Activated T-cell treated with anti-CD3 and anti-CD28 coated beads, Interleukin-2, amount 50 U/mL, for 24 hours (primary cell): ENCODE measurements around the gene SUGCT.

Experiments
- DNase-seq: peaks from one replicate; pipeline ENCODE4 v3.0.0-alpha.2; 2020
- H3K27ac Mint-ChIP-seq: 2 replicates; pipeline ENCODE4 v1.8.0; 2020; ENCODE audit warnings: mild to moderate bottlenecking, mixed read lengths
- H3K27me3 Mint-ChIP-seq: 2 replicates; pipeline ENCODE4 v1.8.0; 2020; ENCODE audit warnings: mixed read lengths
- H3K36me3 Mint-ChIP-seq: 2 replicates; pipeline ENCODE4 v1.8.0; 2020; ENCODE audit warnings: low read depth, mixed read lengths
- H3K4me1 Mint-ChIP-seq: 2 replicates; pipeline ENCODE4 v1.8.0; 2020; ENCODE audit warnings: low read depth, mixed read lengths
- H3K4me3 Mint-ChIP-seq: 2 replicates; pipeline ENCODE4 v1.8.0; 2020; ENCODE audit warnings: mild to moderate bottlenecking, moderate library complexity, mixed read lengths
- H3K9me3 Mint-ChIP-seq: 2 replicates; pipeline ENCODE4 v1.8.0; 2020; ENCODE audit warnings: mixed read lengths

The SUGCT gene

GRCh38 chr7:40780460-40780859, 645.7 kb downstream of the SUGCT start:
- H3K36me3 Mint-ChIP-seq: no peaks in the 10 kb centered on the region
- no peak overlapping the region for H3K4me3 Mint-ChIP-seq
- H3K9me3 Mint-ChIP-seq: no peaks in the 10 kb centered on the region
- DNase-seq: no peak
- no peaks in the 10 kb centered on the region for H3K27me3 Mint-ChIP-seq
- H3K27ac Mint-ChIP-seq: no peak overlapping the region
- H3K4me1 Mint-ChIP-seq: no peaks in the 10 kb centered on the region

- no peak overlapping the region for H3K27ac Mint-ChIP-seq
- no peaks in the 10 kb centered on the region for H3K4me1 Mint-ChIP-seq
- H3K27me3 Mint-ChIP-seq: no peaks in the 10 kb centered on the region
- H3K36me3 Mint-ChIP-seq: no peaks in the 10 kb centered on the region
- no peak overlapping the region for H3K4me3 Mint-ChIP-seq
- no peaks in the 10 kb centered on the region for H3K9me3 Mint-ChIP-seq
- no peak for DNase-seq
Measured at GRCh38 chr7:40782836-40783235, 648.0 kb downstream of the SUGCT start.

DNA sequence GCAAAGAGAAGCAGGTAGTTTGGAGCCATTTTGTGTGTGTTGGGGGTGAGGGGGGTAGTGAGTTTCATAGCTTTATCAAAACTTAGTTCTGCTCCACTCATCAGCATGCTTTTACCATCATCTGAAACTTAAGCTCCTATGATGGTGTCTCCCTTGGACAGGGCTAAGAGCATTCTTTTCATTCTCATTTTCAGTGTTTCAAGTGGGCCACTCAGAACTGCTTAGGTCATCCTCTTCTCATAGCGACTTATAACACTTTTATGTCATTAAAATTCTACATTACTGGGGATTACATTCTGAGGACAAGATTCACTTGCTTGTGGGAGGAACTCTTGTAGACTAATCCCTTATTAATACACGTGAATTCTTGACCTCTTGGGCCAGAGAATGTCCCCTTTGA, 649.4 kb downstream of the SUGCT start:
- Mint-ChIP-seq H3K4me1 (no peaks in the 10 kb centered on the region), H3K4me3 (no peak overlapping the region), H3K27me3 (no peaks in the 10 kb centered on the region), H3K27ac (no peak overlapping the region), H3K36me3 (no peaks in the 10 kb centered on the region), H3K9me3 (no peaks in the 10 kb centered on the region)
- no peak for DNase-seq

DNA sequence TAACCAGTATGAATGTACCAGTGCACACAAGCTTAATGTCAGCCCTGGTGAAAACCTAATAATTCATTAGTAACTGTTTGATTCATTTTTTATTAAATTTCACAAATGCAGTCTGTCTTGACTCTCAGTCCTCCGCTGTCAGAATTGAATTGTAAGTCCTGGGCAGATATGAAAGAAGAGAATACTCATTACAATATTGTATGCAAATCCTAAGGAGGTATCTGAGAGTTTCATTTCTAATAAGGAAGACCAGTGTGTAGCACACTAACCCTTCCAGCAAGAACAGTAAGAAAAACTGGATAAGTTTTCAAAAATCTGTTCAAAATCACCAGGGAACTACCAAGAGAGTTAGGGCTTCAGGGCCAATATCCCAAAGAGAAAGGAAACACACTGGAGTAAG, 652.1 kb downstream of the SUGCT start:
- H3K4me1 Mint-ChIP-seq: no peaks in the 10 kb centered on the region
- H3K36me3 Mint-ChIP-seq: no peaks in the 10 kb centered on the region

GRCh38 chr7:40793132-40793531, 658.3 kb downstream of the SUGCT start:
- no peaks in the 10 kb centered on the region for H3K36me3 Mint-ChIP-seq
- H3K4me3 Mint-ChIP-seq: no peak overlapping the region
- H3K4me1 Mint-ChIP-seq: no peaks in the 10 kb centered on the region
- no peaks in the 10 kb centered on the region for H3K9me3 Mint-ChIP-seq
- no peak overlapping the region for H3K27ac Mint-ChIP-seq
- no peak for DNase-seq
- H3K27me3 Mint-ChIP-seq: no peaks in the 10 kb centered on the region

More for the DNA sequence above, 652.1 kb downstream of the SUGCT start:
- H3K27ac Mint-ChIP-seq: no peak overlapping the region
- H3K4me3 Mint-ChIP-seq: no peak overlapping the region
- no peaks in the 10 kb centered on the region for H3K27me3 Mint-ChIP-seq
- H3K9me3 Mint-ChIP-seq: no peaks in the 10 kb centered on the region
- DNase-seq: no peak

DNA sequence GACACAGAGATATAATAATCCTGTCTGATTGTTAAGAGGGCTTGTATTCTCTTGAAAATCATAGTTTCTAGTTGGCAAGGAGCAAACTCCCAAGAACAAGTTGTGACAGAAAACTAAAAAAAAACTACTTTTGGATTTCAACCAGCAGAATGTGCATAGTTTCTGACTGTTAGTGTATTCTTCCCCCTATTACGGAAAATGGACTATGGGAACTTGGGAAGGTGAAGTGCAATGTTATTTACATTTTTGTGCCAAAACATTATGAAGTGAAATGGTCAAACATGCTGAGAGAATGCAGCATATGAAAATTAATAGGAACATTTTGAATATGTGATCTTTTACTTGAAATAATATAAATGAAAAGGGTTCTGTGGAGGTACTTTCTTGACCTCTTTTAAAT, 660.8 kb downstream of the SUGCT start:
- Mint-ChIP-seq H3K27me3 (no peaks in the 10 kb centered on the region), H3K9me3 (no peaks in the 10 kb centered on the region), H3K36me3 (no peaks in the 10 kb centered on the region), H3K4me3 (no peak overlapping the region), H3K27ac (no peak overlapping the region), H3K4me1 (no peaks in the 10 kb centered on the region)
- DNase-seq: no peak

- H3K9me3 Mint-ChIP-seq: no peaks in the 10 kb centered on the region
- H3K36me3 Mint-ChIP-seq: no peaks in the 10 kb centered on the region
- no peaks in the 10 kb centered on the region for H3K27me3 Mint-ChIP-seq
- H3K4me1 Mint-ChIP-seq: no peaks in the 10 kb centered on the region
- no peak overlapping the region for H3K27ac Mint-ChIP-seq
- no peak for DNase-seq
- H3K4me3 Mint-ChIP-seq: no peak overlapping the region
Measured at GRCh38 chr7:40796723-40797122, 661.9 kb downstream of the SUGCT start.

- Mint-ChIP-seq H3K27me3 (no peaks in the 10 kb centered on the region), H3K36me3 (no peaks in the 10 kb centered on the region), H3K4me1 (no peaks in the 10 kb centered on the region), H3K4me3 (no peak overlapping the region), H3K27ac (no peak overlapping the region), H3K9me3 (no peaks in the 10 kb centered on the region)
- DNase-seq: no peak
Measured at GRCh38 chr7:40798613-40799012, 663.8 kb downstream of the SUGCT start.

GRCh38 chr7:40799493-40800403, 664.9 kb downstream of the SUGCT start:
- Mint-ChIP-seq H3K4me3 (no peak overlapping the region), H3K36me3 (no peaks in the 10 kb centered on the region), H3K27me3 (no peaks in the 10 kb centered on the region), H3K4me1 (no peaks in the 10 kb centered on the region), H3K9me3 (no peaks in the 10 kb centered on the region), H3K27ac (no peak overlapping the region)
- no peak for DNase-seq

DNA sequence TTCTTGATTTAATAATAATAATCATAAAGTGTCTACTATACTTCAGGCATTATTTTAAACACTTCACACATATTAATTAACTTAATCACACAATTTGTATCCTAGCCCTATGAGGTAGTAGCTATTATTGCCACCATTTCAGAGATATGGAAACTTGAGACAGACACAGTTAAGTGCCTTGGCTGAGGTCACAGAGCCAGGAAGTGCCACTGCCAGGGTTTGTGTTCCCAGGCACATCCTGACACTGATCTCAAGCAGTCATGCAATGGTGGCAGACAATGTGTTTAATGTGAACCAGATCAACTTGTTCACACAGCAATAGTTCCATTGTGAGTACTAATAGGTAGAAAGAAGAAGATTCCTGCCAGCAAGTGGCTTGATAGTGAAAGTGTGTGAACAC, 666.0 kb downstream of the SUGCT start:
- H3K9me3 Mint-ChIP-seq: no peaks in the 10 kb centered on the region
- H3K4me1 Mint-ChIP-seq: no peaks in the 10 kb centered on the region
- H3K4me3 Mint-ChIP-seq: no peak overlapping the region
- H3K36me3 Mint-ChIP-seq: no peaks in the 10 kb centered on the region
- H3K27ac Mint-ChIP-seq: no peak overlapping the region
- DNase-seq: no peak
- no peaks in the 10 kb centered on the region for H3K27me3 Mint-ChIP-seq

DNA sequence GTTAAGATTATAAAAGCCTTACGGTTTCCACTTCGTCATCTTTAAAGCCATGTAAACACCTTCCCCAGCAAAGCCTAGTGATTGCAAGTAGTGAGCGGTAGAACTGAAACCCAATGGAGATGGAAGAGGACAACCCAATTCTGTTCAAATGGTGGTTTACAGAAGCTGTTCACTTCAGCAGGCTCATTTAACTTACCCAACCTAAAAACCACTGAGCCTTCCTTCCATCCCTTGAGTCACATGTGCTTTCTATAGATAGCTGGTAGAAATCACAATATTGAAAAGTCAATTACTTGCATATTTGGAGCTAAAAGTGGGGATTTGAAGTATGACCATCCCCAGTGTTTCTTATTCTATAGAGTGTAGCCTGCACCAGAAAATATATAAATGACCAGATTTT, 667.7 kb downstream of the SUGCT start:
- Mint-ChIP-seq H3K4me1 (no peaks in the 10 kb centered on the region), H3K27ac (no peak overlapping the region), H3K27me3 (no peaks in the 10 kb centered on the region), H3K4me3 (no peak overlapping the region), H3K36me3 (no peaks in the 10 kb centered on the region), H3K9me3 (no peaks in the 10 kb centered on the region)
- DNase-seq: no peak

GRCh38 chr7:40804477-40805215, 669.8 kb downstream of the SUGCT start:
- no peaks in the 10 kb centered on the region for H3K36me3 Mint-ChIP-seq
- H3K9me3 Mint-ChIP-seq: peaks cover 1% of the 10 kb centered on the region
- no peak for DNase-seq
- H3K27me3 Mint-ChIP-seq: no peaks in the 10 kb centered on the region
- H3K4me1 Mint-ChIP-seq: no peaks in the 10 kb centered on the region
- no peak overlapping the region for H3K4me3 Mint-ChIP-seq
- H3K27ac Mint-ChIP-seq: no peak overlapping the region

DNA sequence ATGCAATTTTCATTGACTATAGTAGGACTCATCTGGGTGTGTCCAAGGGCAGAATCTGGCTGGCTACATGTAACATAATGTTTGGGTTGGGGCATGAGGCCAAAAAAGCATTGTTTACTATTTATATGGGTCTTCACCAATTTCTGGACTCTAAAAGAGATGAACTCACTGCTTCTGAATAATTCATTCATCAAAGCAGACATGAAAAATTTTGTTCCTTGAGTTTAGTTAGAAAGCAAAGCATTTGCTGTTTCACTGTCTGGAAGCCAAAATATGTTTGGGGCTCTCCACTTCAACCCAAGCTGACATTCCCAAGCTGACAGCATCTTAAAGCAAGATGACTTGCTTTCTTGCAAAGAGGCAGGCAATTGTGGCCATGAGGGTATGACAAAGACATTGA, 670.6 kb downstream of the SUGCT start:
- Mint-ChIP-seq H3K27me3 (no peaks in the 10 kb centered on the region), H3K27ac (no peak overlapping the region), H3K4me3 (no peak overlapping the region), H3K4me1 (no peaks in the 10 kb centered on the region), H3K9me3 (peaks cover 3% of the 10 kb centered on the region), H3K36me3 (no peaks in the 10 kb centered on the region)
- DNase-seq: no peak

- no peak for DNase-seq
- no peaks in the 10 kb centered on the region for H3K4me1 Mint-ChIP-seq
- peaks cover 17% of the 10 kb centered on the region for H3K9me3 Mint-ChIP-seq
- H3K36me3 Mint-ChIP-seq: no peaks in the 10 kb centered on the region
- no peak overlapping the region for H3K4me3 Mint-ChIP-seq
- H3K27ac Mint-ChIP-seq: no peak overlapping the region
- H3K27me3 Mint-ChIP-seq: no peaks in the 10 kb centered on the region
Measured at GRCh38 chr7:40808378-40808942, 673.7 kb downstream of the SUGCT start.

DNA sequence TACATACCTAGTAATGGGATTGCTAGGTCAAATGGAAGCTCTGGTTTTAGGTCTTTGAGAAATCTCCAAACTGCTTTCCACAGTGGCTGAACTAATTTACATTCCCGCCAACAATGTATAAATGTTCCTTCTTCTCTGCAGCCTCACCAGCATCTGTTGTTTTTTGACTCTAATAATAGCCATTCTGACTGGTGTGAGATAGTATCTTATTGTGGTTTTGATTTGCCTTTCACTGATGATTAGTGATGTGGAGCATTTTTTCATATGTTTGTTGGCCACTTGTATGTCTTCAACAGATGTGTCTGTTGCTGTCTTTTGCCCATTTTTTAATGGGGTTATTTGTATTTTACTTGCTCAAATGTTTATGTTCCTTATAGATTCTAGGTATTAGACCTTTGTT, 675.5 kb downstream of the SUGCT start:
- DNase-seq: no peak
- peaks cover 17% of the 10 kb centered on the region for H3K9me3 Mint-ChIP-seq
- H3K4me3 Mint-ChIP-seq: no peak overlapping the region
- no peaks in the 10 kb centered on the region for H3K27me3 Mint-ChIP-seq
- H3K36me3 Mint-ChIP-seq: no peaks in the 10 kb centered on the region
- H3K27ac Mint-ChIP-seq: no peak overlapping the region
- H3K4me1 Mint-ChIP-seq: no peaks in the 10 kb centered on the region
